ENCODE results near the gene C1orf232. TPM values are rescaled to one million over a fixed set of nuclear protein-coding genes. Genes with fewer than 3 reads are reported as not detected.

Gene C1orf232
- total and polyA plus RNA-seq, 9 of the 15 experiments (the other 6 are each of a cell fraction or from before 2014, with no cell fraction given), result not detected

GRCh38 chr1:26126321-26127084 is 42.3 kb downstream of the C1orf232 start (continued):
- TF ChIP-seq, protein P1, sequence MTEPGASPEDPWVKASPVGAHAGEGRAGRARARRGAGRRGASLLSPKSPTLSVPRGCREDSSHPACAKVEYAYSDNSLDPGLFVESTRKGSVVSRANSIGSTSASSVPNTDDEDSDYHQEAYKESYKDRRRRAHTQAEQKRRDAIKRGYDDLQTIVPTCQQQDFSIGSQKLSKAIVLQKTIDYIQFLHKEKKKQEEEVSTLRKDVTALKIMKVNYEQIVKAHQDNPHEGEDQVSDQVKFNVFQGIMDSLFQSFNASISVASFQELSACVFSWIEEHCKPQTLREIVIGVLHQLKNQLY (CRISPR knock-in tag; conservative IDR thresholded peaks at IDR 0.05), result peak in 1 of 2 experiments; percentile 50; a peak in 1 of 4 replicates
- TF ChIP-seq POLR2A (conservative IDR thresholded peaks at IDR 0.05), result peak; percentile 83
- peak; percentile 64 for TF ChIP-seq PRDM10 (IDR thresholded peaks at IDR 0.05; ENCODE audit: partially characterized antibody)
- TF ChIP-seq NCOA2 (IDR thresholded peaks at IDR 0.05; ENCODE audit: partially characterized antibody in 2 of 2), result peak; percentile 88 to 90
- TF ChIP-seq NCOA4 (IDR thresholded peaks at IDR 0.05; ENCODE audit: partially characterized antibody), result no peak
- no peak; the same call in 1 of the 2 replicates for TF ChIP-seq SMAD3 (CRISPR knock-in tag; conservative IDR thresholded peaks at IDR 0.05)
- TF ChIP-seq MAFG (tag; conservative IDR thresholded peaks at IDR 0.05), result peak; percentile 91
- peak; percentile 96 for TF ChIP-seq PML (IDR thresholded peaks at IDR 0.05; ENCODE audit: low read length)
- peak; percentile 55; the same call in 1 of the 2 replicates for TF ChIP-seq RAD51 (IDR thresholded peaks at IDR 0.05; ENCODE audit: borderline replicate concordance, low read depth)
- TF ChIP-seq CHCHD3 (CRISPR knock-in tag; IDR thresholded peaks at IDR 0.05), result peak; percentile 45; the same call in 1 of the 2 replicates
- TF ChIP-seq POLR2H (tag; IDR thresholded peaks at IDR 0.05; ENCODE audit: low read depth), result peak; percentile 93
- TF ChIP-seq CREB3L1 (IDR thresholded peaks at IDR 0.05; ENCODE audit: borderline replicate concordance, low read depth), result peak; percentile 84
- TF ChIP-seq, protein P2, sequence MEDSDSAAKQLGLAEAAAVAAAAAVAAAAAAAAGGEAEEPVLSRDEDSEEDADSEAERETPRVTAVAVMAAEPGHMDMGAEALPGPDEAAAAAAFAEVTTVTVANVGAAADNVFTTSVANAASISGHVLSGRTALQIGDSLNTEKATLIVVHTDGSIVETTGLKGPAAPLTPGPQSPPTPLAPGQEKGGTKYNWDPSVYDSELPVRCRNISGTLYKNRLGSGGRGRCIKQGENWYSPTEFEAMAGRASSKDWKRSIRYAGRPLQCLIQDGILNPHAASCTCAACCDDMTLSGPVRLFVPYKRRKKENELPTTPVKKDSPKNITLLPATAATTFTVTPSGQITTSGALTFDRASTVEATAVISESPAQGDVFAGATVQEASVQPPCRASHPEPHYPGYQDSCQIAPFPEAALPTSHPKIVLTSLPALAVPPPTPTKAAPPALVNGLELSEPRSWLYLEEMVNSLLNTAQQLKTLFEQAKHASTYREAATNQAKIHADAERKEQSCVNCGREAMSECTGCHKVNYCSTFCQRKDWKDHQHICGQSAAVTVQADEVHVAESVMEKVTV (CRISPR knock-in tag; IDR thresholded peaks at IDR 0.05), result no peak; the same call in 1 of the 2 replicates
- TF ChIP-seq ZNF134 (CRISPR knock-in tag; conservative IDR thresholded peaks at IDR 0.05), result no peak; the same call in 1 of the 2 replicates
- TF ChIP-seq, protein P3, sequence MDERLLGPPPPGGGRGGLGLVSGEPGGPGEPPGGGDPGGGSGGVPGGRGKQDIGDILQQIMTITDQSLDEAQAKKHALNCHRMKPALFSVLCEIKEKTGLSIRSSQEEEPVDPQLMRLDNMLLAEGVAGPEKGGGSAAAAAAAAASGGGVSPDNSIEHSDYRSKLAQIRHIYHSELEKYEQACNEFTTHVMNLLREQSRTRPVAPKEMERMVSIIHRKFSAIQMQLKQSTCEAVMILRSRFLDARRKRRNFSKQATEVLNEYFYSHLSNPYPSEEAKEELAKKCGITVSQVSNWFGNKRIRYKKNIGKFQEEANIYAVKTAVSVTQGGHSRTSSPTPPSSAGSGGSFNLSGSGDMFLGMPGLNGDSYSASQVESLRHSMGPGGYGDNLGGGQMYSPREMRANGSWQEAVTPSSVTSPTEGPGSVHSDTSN (CRISPR knock-in tag; IDR thresholded peaks at IDR 0.05; ENCODE audit: low read depth), result no peak
- TF ChIP-seq, protein P3 (tag; conservative IDR thresholded peaks at IDR 0.05; ENCODE audit: low read depth), result peak; percentile 96
